Neuronal stem cell (in vitro differentiated cells): ENCODE data around the gene FGF7.
"Not testable (repeated sequence)": the region's sequence is repeated elsewhere in the genome, so short reads cannot be mapped to it uniquely, and the experiment has no call there.

Experiments
- DNase-seq: peaks from one replicate; pipeline ENCODE4 v3.0.0-alpha.2; 2013; ENCODE audit warnings: low spot score
- H2AFZ ChIP-seq: one replicate; pipeline ENCODE4 v1.6.1; 2013; ENCODE audit warnings: mild to moderate bottlenecking, low read length, inconsistent platforms
- H2AK5ac ChIP-seq: 2 replicates; pipeline ENCODE4 v1.6.1; 2013; ENCODE audit warnings: low read depth, mild to moderate bottlenecking, inconsistent platforms, low read length, moderate library complexity, mixed read lengths
- H2BK120ac ChIP-seq: 2 replicates; pipeline ENCODE4 v1.6.1; 2013; ENCODE audit warnings: low read depth, mild to moderate bottlenecking, inconsistent platforms, low read length, moderate library complexity, mixed read lengths
- H2BK12ac ChIP-seq: one replicate; pipeline ENCODE4 v1.6.1; 2013; ENCODE audit warnings: low read length, inconsistent platforms
- H2BK15ac ChIP-seq: 2 replicates; pipeline ENCODE4 v1.6.1; 2013; ENCODE audit warnings: mild to moderate bottlenecking, low read length, inconsistent platforms, mixed read lengths
- H2BK5ac ChIP-seq: one replicate; pipeline ENCODE4 v1.6.1; 2013; ENCODE audit warnings: inconsistent platforms, mild to moderate bottlenecking, low read length, moderate library complexity
- H3K14ac ChIP-seq: one replicate; pipeline ENCODE4 v1.6.1; 2013; ENCODE audit warnings: low read length, inconsistent platforms
- H3K18ac ChIP-seq: 2 replicates; pipeline ENCODE4 v1.6.1; 2013; ENCODE audit warnings: low read length, inconsistent platforms
- H3K23ac ChIP-seq: 2 replicates; pipeline ENCODE4 v1.6.1; 2013; ENCODE audit warnings: low read depth, mild to moderate bottlenecking, mixed read lengths, low read length, inconsistent platforms; ENCODE audit not compliant: poor library complexity
- H3K27ac ChIP-seq: replicated peaks from 3 replicates; pipeline ENCODE4 v1.5.1; 2013; ENCODE audit warnings: low read length, inconsistent platforms
- H3K27me3 ChIP-seq, 3 experiments: 2 replicates each; pipeline ENCODE4 v1.6.1; 2013; ENCODE audit warnings: low read length in 3 of 3, mild to moderate bottlenecking in 2 of 3, inconsistent platforms in 1 of 3, low read depth in 1 of 3, mixed read lengths in 1 of 3, moderate library complexity in 1 of 3; ENCODE audit not compliant: control insufficient read depth in 3 of 3, insufficient read depth in 3 of 3
- H3K36me3 ChIP-seq, 2 donors: replicated peaks in 1 of 2; 2 replicates each; pipeline ENCODE4 v1.6.1; 2013; ENCODE audit warnings: low read length in 2 of 2; ENCODE audit not compliant: control insufficient read depth in 2 of 2, insufficient read depth in 2 of 2
- H3K4ac ChIP-seq: 2 replicates; pipeline ENCODE4 v1.6.1; 2013; ENCODE audit warnings: inconsistent platforms, mild to moderate bottlenecking, low read length, moderate library complexity
- H3K4me1 ChIP-seq, 2 donors: 1 replicate in 1 of 2; 2 replicates in 1 of 2; pipeline ENCODE4 v1.6.1; 2013; ENCODE audit warnings: low read length in 2 of 2, low read depth in 1 of 2; ENCODE audit not compliant: control insufficient read depth in 2 of 2, insufficient read depth in 1 of 2
- H3K4me2 ChIP-seq: one replicate; pipeline ENCODE4 v1.6.1; 2013; ENCODE audit warnings: mild to moderate bottlenecking, low read length, inconsistent platforms; ENCODE audit not compliant: insufficient read depth, poor library complexity, severe bottlenecking
- H3K4me3 ChIP-seq, 2 donors: 2 replicates each; pipeline ENCODE4 v1.5.1; 2013; ENCODE audit warnings: low read length in 2 of 2, mild to moderate bottlenecking in 2 of 2, inconsistent platforms in 1 of 2, moderate library complexity in 1 of 2
- H3K79me1 ChIP-seq: one replicate; pipeline ENCODE4 v1.6.1; 2013; ENCODE audit warnings: low read depth, mild to moderate bottlenecking, inconsistent platforms, low read length, moderate library complexity
- H3K9ac ChIP-seq: one replicate; pipeline ENCODE4 v1.6.1; 2013; ENCODE audit warnings: mild to moderate bottlenecking, low read depth, low read length, inconsistent platforms; ENCODE audit not compliant: poor library complexity
- H3K9me3 ChIP-seq, 2 donors: replicated peaks in 1 of 2; 2 replicates each; pipeline versions ENCODE3 to v1.6.1; 2013; ENCODE audit warnings: low read length in 2 of 2, mild to moderate bottlenecking in 2 of 2, inconsistent platforms in 1 of 2, low read depth in 1 of 2, mixed read lengths in 1 of 2, moderate library complexity in 1 of 2; ENCODE audit not compliant: control insufficient read depth in 2 of 2, insufficient read depth in 1 of 2
- H4K8ac ChIP-seq: one replicate; pipeline ENCODE4 v1.6.1; 2013; ENCODE audit warnings: low read depth, mild to moderate bottlenecking, inconsistent platforms, low read length, moderate library complexity
- H4K91ac ChIP-seq: one replicate; pipeline ENCODE4 v1.6.1; 2013; ENCODE audit warnings: low read length, low read depth, mild to moderate bottlenecking, inconsistent platforms; ENCODE audit not compliant: poor library complexity
- WGBS, 2 donors: extraction: QIAGEN DNeasy Blood & Tissue Kit; methylation state at CpG; one replicate each; pipeline ENCODE4 v1.1.7; 2013; ENCODE audit warnings: missing lambda C conversion rate in 2 of 2, mixed read lengths in 1 of 2; ENCODE audit not compliant: insufficient read length in 2 of 2, insufficient replicate concordance in 1 of 2; ENCODE audit errors: extremely low coverage in 2 of 2; 5-methylcytosine and 5-hydroxymethylcytosine counted together

The FGF7 gene

GRCh38 chr15:49485401-49485800 is 62.4 kb downstream of the FGF7 start:
- H3K4ac ChIP-seq, H2BK5ac ChIP-seq, H3K4me1 ChIP-seq, H3K27ac ChIP-seq, H2BK120ac ChIP-seq, H3K27me3 ChIP-seq, H3K14ac ChIP-seq, H2BK12ac ChIP-seq, H4K91ac ChIP-seq, H3K36me3 ChIP-seq, H3K18ac ChIP-seq, H2BK15ac ChIP-seq, H3K4me2 ChIP-seq, H3K4me3 ChIP-seq, H3K9ac ChIP-seq, H2AFZ ChIP-seq, H4K8ac ChIP-seq, H3K23ac ChIP-seq, H3K9me3 ChIP-seq, H2AK5ac ChIP-seq, DNase-seq, H3K79me1 ChIP-seq: not testable (repeated sequence)
- no CpG with 5 or more reads among the region's 1 CpG for WGBS, 2 donors

DNA sequence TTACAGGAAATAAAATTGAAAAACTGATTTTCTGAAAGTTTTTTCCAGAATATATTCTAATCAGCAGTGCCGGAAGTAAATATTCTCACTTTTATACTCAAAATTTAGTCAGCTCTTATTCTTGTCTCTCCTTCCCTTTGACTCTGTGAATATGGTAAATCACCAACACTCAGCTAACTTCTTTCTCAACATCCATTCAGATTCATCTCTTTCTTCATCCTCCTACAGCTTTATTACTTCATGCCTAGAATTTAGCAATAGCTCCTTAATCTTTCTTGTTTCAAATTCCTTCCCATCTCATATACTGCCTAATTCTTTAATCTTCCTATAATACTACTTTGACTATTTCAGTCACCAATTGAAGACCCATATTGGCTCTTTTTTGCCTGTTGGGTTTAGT is 67.9 kb downstream of the FGF7 start:
- Histone ChIP-seq H3K79me1 (no peaks in the 10 kb centered on the region), H2BK12ac (no peak overlapping the region), H3K4ac (no peak overlapping the region), H3K4me3 (no peak overlapping the region), H3K4me2 (no peak overlapping the region), H3K27ac (no peak overlapping the region), H3K14ac (no peak overlapping the region), H4K91ac (no peak overlapping the region), H2BK5ac (no peak overlapping the region), H2AFZ (no peak overlapping the region), H2BK15ac (no peak overlapping the region), H4K8ac (no peak overlapping the region), H3K27me3 (no peaks in the 10 kb centered on the region), H3K18ac (no peak overlapping the region), H3K4me1 (no peaks in the 10 kb centered on the region), H3K9me3 (no peaks in the 10 kb centered on the region), H3K23ac (no peak overlapping the region), H2BK120ac (no peak overlapping the region), H2AK5ac (no peak overlapping the region), H3K9ac (no peak overlapping the region), H3K36me3 (no peaks in the 10 kb centered on the region)
- no CpG with 5 or more reads among the region's 1 CpG for WGBS, 2 donors
- no peak for DNase-seq

DNA sequence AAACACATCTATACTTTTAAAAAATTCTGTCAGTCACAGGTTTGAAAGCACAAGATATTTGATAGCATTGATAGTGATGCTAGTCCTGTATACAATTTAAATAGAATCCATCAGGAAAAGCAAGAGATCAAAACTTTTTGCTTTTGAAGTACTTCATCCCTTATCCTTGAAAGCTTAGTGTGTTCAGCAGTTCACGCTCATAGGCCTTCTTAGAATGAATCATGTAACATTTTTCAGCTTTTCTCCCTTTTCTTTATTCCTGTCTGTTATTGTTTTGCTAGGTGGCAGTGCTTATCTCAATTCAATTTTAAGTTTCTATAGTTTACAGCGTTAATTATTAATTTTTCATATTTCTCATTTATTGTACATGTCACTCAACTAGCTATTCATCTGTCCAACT is 69.1 kb downstream of the FGF7 start:
- H2AFZ ChIP-seq, result no peak overlapping the region
- no peak overlapping the region for H2AK5ac ChIP-seq
- H2BK120ac ChIP-seq, result no peak overlapping the region
- H3K4me3 ChIP-seq, result no peak overlapping the region
- no peaks in the 10 kb centered on the region for H3K79me1 ChIP-seq
- no peak overlapping the region for H2BK15ac ChIP-seq
- no CpG with 5 or more reads among the region's 2 CpGs for WGBS, 2 donors
- no peak for DNase-seq
- no peaks in the 10 kb centered on the region for H3K27me3 ChIP-seq
- no peak overlapping the region for H3K18ac ChIP-seq
- no peak overlapping the region for H4K8ac ChIP-seq
- H3K23ac ChIP-seq, result no peak overlapping the region
- no peak overlapping the region for H3K4me2 ChIP-seq
- H3K14ac ChIP-seq, result no peak overlapping the region
- no peak overlapping the region for H4K91ac ChIP-seq
- H3K9me3 ChIP-seq, result no peaks in the 10 kb centered on the region
- H3K4me1 ChIP-seq, result no peaks in the 10 kb centered on the region
- H2BK5ac ChIP-seq, result no peak overlapping the region
- no peak overlapping the region for H3K9ac ChIP-seq
- H3K4ac ChIP-seq, result no peak overlapping the region
- H2BK12ac ChIP-seq, result no peak overlapping the region
- no peak overlapping the region for H3K27ac ChIP-seq
- H3K36me3 ChIP-seq, result no peaks in the 10 kb centered on the region

DNA sequence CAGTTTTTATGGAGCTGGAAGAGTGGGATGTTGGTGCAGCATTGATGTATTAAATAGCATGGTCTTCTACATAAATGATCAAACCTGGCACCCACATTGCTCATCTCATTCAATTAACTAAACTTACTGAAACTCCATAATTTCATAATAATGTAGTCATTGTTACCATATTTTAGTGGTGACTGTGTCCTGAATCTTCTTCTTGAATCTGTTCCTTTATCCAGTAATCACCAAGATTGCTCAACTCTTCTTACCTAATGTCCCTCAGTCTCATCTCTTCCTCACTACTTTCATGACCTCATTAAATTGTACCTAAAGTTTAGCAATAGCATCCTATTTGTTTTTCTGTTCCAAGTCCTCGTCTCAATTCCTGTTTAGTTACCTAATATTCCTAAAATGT is 69.8 kb downstream of the FGF7 start:
- WGBS, 2 donors, result no CpG with 5 or more reads among the region's 1 CpG

More for the DNA sequence above, 69.8 kb downstream of the FGF7 start:
- Histone ChIP-seq H2BK15ac (no peak overlapping the region), H3K18ac (no peak overlapping the region), H3K4me1 (no peaks in the 10 kb centered on the region), H3K23ac (no peak overlapping the region), H3K9me3 (no peaks in the 10 kb centered on the region), H2BK12ac (no peak overlapping the region), H3K4me3 (no peak overlapping the region), H3K79me1 (no peaks in the 10 kb centered on the region), H3K9ac (no peak overlapping the region), H4K8ac (no peak overlapping the region), H3K27me3 (no peaks in the 10 kb centered on the region), H3K36me3 (no peaks in the 10 kb centered on the region), H4K91ac (no peak overlapping the region), H3K27ac (no peak overlapping the region), H3K4me2 (no peak overlapping the region), H2AFZ (no peak overlapping the region), H2AK5ac (no peak overlapping the region), H3K14ac (no peak overlapping the region), H2BK5ac (no peak overlapping the region), H2BK120ac (no peak overlapping the region), H3K4ac (no peak overlapping the region)
- DNase-seq, result no peak
